Heart left ventricle (tissue), 13 donors: Measurements from ENCODE around the gene CDX1.

Experiments used
- CTCF ChIP-seq, 12 donors: fragments of 200-600 bp; sonication (generic) in 4 of 12; IDR thresholded peaks; one replicate each; pipeline versions ENCODE4 v1.5.0 to v1.8.0; 2018 to 2022; ENCODE audit warnings: antibody characterized with exemption in 12 of 12, mild to moderate bottlenecking in 5 of 12
- POLR2A ChIP-seq, 2 donors: fragments of 450-650 bp; IDR thresholded peaks; one replicate each; pipeline ENCODE4 v1.6.1; 2017; ENCODE audit warnings: antibody characterized with exemption in 2 of 2, mild to moderate bottlenecking in 2 of 2, moderate library complexity in 2 of 2
- donor health status: ischemic (EF 13 %, LVEDD 7.1; RV severe dilation, severe dysfunction).
- donor health status: DM: no; HTN: yes; CAD: no.
- donor health status: DM: no; HTN: no; CAD: no.
- donor health status: ischemic (EF 25% LVEDD 6.9; RV normal size, moderate dysfunction).
- donor health status: ischemic (EF 25% LVEDD 5.7; RV mildly dilated, moderate dysfunction).
- donor health status: ischemic (EF 35%, LVEDD 5.7; RV mildly dilated, moderate dysfunction).
- donor health status: nonischemic (EF 11% LVEDD 7.7; RV severe dilation, severe dysfunction).
- donor health status: DM: yes; HTN: yes; CAD: no.
- donor health status: PGD.
- donor health status: ischemic (EF 29% LVEDD 5.4; RV normal size, mild dysfunction).
- donor health status: nonischemic (EF 23%, LVEDD 6.1; RV moderate dilation, normal function).

GRCh38 chr5:150215979-150216944 lies 49.7 kb downstream of the CDX1 start:
- no peak for TF ChIP-seq CTCF (IDR thresholded peaks at IDR 0.05)
- TF ChIP-seq POLR2A (IDR thresholded peaks at IDR 0.05): no peak
